Measurements from ENCODE around the gene KRT85. TPM values are rescaled to one million over a fixed set of nuclear protein-coding genes. Genes with fewer than 3 reads are reported as not detected.

The KRT85 gene
- total RNA-seq, 2 experiments from 2014 or later: not detected

- no peak overlapping the region for H3K4me3 Mint-ChIP-seq
- ATAC-seq (no peak), DNase-seq (no peak)
- ChIA-PET CTCF (no interaction called here), POLR2A (no interaction called here)
- H3K27me3 Mint-ChIP-seq: peaks cover 15% of the 10 kb centered on the region
- H3K4me1 Mint-ChIP-seq: peaks cover 8% of the 10 kb centered on the region
- peaks cover 3% of the 10 kb centered on the region for H3K9me3 Mint-ChIP-seq (ENCODE audit: low read depth)
- no peaks in the 10 kb centered on the region for H3K36me3 Mint-ChIP-seq (ENCODE audit: low read depth)
- intact Hi-C loops (cut with DNase I, micrococcal nuclease): no loop called here
- H3K27ac Mint-ChIP-seq: no peak overlapping the region
These were observed 33.1 kb downstream of the KRT85 start for GRCh38 chr12:52334185-52334584.

- H3K27ac Mint-ChIP-seq: no peak overlapping the region
- H3K4me3 Mint-ChIP-seq: no peak overlapping the region
- no peak for DNase-seq
- no peak for ATAC-seq
- peaks cover 10% of the 10 kb centered on the region for H3K27me3 Mint-ChIP-seq
- ChIA-PET CTCF (interaction anchor here (1.1 kb wide), 1 partner anchor 54 kb away, joined by 3 read pairs; no protein-coding TSS in a partner anchor), POLR2A (no interaction called here)
- intact Hi-C loops (cut with DNase I, micrococcal nuclease): no loop called here
- H3K4me1 Mint-ChIP-seq: peaks cover 8% of the 10 kb centered on the region
- H3K36me3 Mint-ChIP-seq (ENCODE audit: low read depth): no peaks in the 10 kb centered on the region
- peaks cover 3% of the 10 kb centered on the region for H3K9me3 Mint-ChIP-seq (ENCODE audit: low read depth)
These were observed 34.0 kb downstream of the KRT85 start for GRCh38 chr12:52333321-52333720.

- peaks cover 10% of the 10 kb centered on the region for H3K27me3 Mint-ChIP-seq
- POLR2A ChIA-PET: no interaction called here
- no peak for ATAC-seq
These were observed 34.9 kb downstream of the KRT85 start for GRCh38 chr12:52332381-52332780.

GRCh38 chr12:52331833-52332232, 35.4 kb downstream of the KRT85 start:
- POLR2A ChIA-PET: no interaction called here
- CTCF ChIA-PET: interaction anchor here (0.8 to 1.9 kb wide), 2 partner anchors 23 to 53 kb away, joined by 4 to 9 read pairs; no protein-coding TSS in a partner anchor
- no peak overlapping the region for H3K27ac Mint-ChIP-seq
- H3K36me3 Mint-ChIP-seq (ENCODE audit: low read depth): no peaks in the 10 kb centered on the region
- DNase-seq (no peak), ATAC-seq (no peak)
- H3K4me1 Mint-ChIP-seq: peaks cover 16% of the 10 kb centered on the region
- H3K9me3 Mint-ChIP-seq (ENCODE audit: low read depth): peaks cover 3% of the 10 kb centered on the region
- peaks cover 10% of the 10 kb centered on the region for H3K27me3 Mint-ChIP-seq
- no peak overlapping the region for H3K4me3 Mint-ChIP-seq
- intact Hi-C loops (cut with DNase I, micrococcal nuclease): no loop called here

More at GRCh38 chr12:52332381-52332780, 34.9 kb downstream of the KRT85 start:
- Mint-ChIP-seq H3K4me1 (peaks cover 14% of the 10 kb centered on the region), H3K4me3 (no peak overlapping the region), H3K27ac (no peak overlapping the region), H3K9me3 (ENCODE audit: low read depth) (peaks cover 3% of the 10 kb centered on the region), H3K36me3 (ENCODE audit: low read depth) (no peaks in the 10 kb centered on the region)
- intact Hi-C loops (cut with DNase I, micrococcal nuclease): no loop called here
- CTCF ChIA-PET: interaction anchor here (0.7 to 1.1 kb wide), 2 partner anchors 53 to 103 kb away, joined by 3 read pairs; no protein-coding TSS in a partner anchor
- no peak for DNase-seq

- intact Hi-C loops (cut with DNase I, micrococcal nuclease): no loop called here
- DNase-seq (no peak), ATAC-seq (no peak)
- H3K27ac Mint-ChIP-seq: no peak overlapping the region
- no peak overlapping the region for H3K4me3 Mint-ChIP-seq
- ChIA-PET CTCF (interaction anchor here (0.6 to 1.9 kb wide), 3 partner anchors 23 to 52 kb away, joined by 3 to 9 read pairs (median 4); no protein-coding TSS in a partner anchor), POLR2A (no interaction called here)
- peaks cover 6% of the 10 kb centered on the region for H3K27me3 Mint-ChIP-seq
- H3K9me3 Mint-ChIP-seq (ENCODE audit: low read depth): no peaks in the 10 kb centered on the region
- H3K36me3 Mint-ChIP-seq (ENCODE audit: low read depth): no peaks in the 10 kb centered on the region
- H3K4me1 Mint-ChIP-seq: peaks cover 14% of the 10 kb centered on the region
These were observed 36.2 kb downstream of the KRT85 start for GRCh38 chr12:52331039-52331438.

- POLR2A ChIA-PET: interaction anchor here (0.6 kb wide), 1 partner anchor 295 kb away, joined by 3 read pairs; no protein-coding TSS in a partner anchor
- Mint-ChIP-seq H3K27ac (no peak overlapping the region), H3K36me3 (ENCODE audit: low read depth) (no peaks in the 10 kb centered on the region), H3K4me3 (no peak overlapping the region), H3K27me3 (peaks cover 4% of the 10 kb centered on the region), H3K9me3 (ENCODE audit: low read depth) (no peaks in the 10 kb centered on the region), H3K4me1 (peaks cover 14% of the 10 kb centered on the region)
- intact Hi-C loops (cut with DNase I, micrococcal nuclease): loop anchor here (1.0 to 5.0 kb wide), 5 partner anchors 49 to 176 kb away; no protein-coding TSS in a partner anchor
- ATAC-seq (no peak), DNase-seq (no peak)
- CTCF ChIA-PET: interaction anchor here (0.5 to 4.3 kb wide), 35 partner anchors 10 to 581 kb away, joined by 3 to 17 read pairs (median 4); partner anchors contain the start of gene KRT79
These were observed 39.3 kb downstream of the KRT85 start for GRCh38 chr12:52327830-52328500.

GRCh38 chr12:52327052-52327829, 40.0 kb downstream of the KRT85 start:
- ATAC-seq (peak; percentile 99), DNase-seq (peak; percentile 87)
- intact Hi-C loops (cut with DNase I, micrococcal nuclease): loop anchor here (1.0 to 5.0 kb wide), 5 partner anchors 48 to 175 kb away; no protein-coding TSS in a partner anchor
- no peaks in the 10 kb centered on the region for H3K36me3 Mint-ChIP-seq (ENCODE audit: low read depth)
- ChIA-PET POLR2A (interaction anchor here (0.6 kb wide), 1 partner anchor 294 kb away, joined by 3 read pairs; no protein-coding TSS in a partner anchor), CTCF (interaction anchor here (0.5 to 4.3 kb wide), 35 partner anchors 9 to 582 kb away, joined by 3 to 17 read pairs (median 4); partner anchors contain the start of gene KRT79)
- peaks cover 14% of the 10 kb centered on the region for H3K4me1 Mint-ChIP-seq
- no peak overlapping the region for H3K27ac Mint-ChIP-seq
- no peak overlapping the region for H3K4me3 Mint-ChIP-seq
- no peaks in the 10 kb centered on the region for H3K9me3 Mint-ChIP-seq (ENCODE audit: low read depth)
- peaks cover 10% of the 10 kb centered on the region for H3K27me3 Mint-ChIP-seq

GRCh38 chr12:52324153-52324444, 43.2 kb downstream of the KRT85 start:
- Mint-ChIP-seq H3K4me3 (no peak overlapping the region), H3K27me3 (peaks cover 20% of the 10 kb centered on the region), H3K36me3 (ENCODE audit: low read depth) (no peaks in the 10 kb centered on the region), H3K27ac (no peak overlapping the region), H3K4me1 (peaks cover 14% of the 10 kb centered on the region), H3K9me3 (ENCODE audit: low read depth) (no peaks in the 10 kb centered on the region)
- ChIA-PET POLR2A (no interaction called here), CTCF (no interaction called here)
- ATAC-seq: no peak
- intact Hi-C loops (cut with DNase I, micrococcal nuclease): no loop called here
- no peak for DNase-seq

- Mint-ChIP-seq H3K36me3 (ENCODE audit: low read depth) (no peaks in the 10 kb centered on the region), H3K9me3 (ENCODE audit: low read depth) (no peaks in the 10 kb centered on the region), H3K4me3 (no peak overlapping the region), H3K27ac (no peak overlapping the region), H3K4me1 (peaks cover 14% of the 10 kb centered on the region), H3K27me3 (peaks cover 20% of the 10 kb centered on the region)
- intact Hi-C loops (cut with DNase I, micrococcal nuclease): no loop called here
- ChIA-PET CTCF (no interaction called here), POLR2A (no interaction called here)
- ATAC-seq: no peak
- no peak for DNase-seq
These were observed 43.7 kb downstream of the KRT85 start for GRCh38 chr12:52323416-52324152.

GRCh38 chr12:52323001-52323400, 44.3 kb downstream of the KRT85 start:
- H3K4me1 Mint-ChIP-seq: peaks cover 13% of the 10 kb centered on the region
- H3K36me3 Mint-ChIP-seq (ENCODE audit: low read depth): no peaks in the 10 kb centered on the region
- no peaks in the 10 kb centered on the region for H3K9me3 Mint-ChIP-seq (ENCODE audit: low read depth)
- no peak overlapping the region for H3K4me3 Mint-ChIP-seq
- POLR2A ChIA-PET: no interaction called here
- CTCF ChIA-PET: no interaction called here
- peaks cover 20% of the 10 kb centered on the region for H3K27me3 Mint-ChIP-seq
- no peak for DNase-seq
- no peak for ATAC-seq
- H3K27ac Mint-ChIP-seq: no peak overlapping the region
- intact Hi-C loops (cut with DNase I, micrococcal nuclease): no loop called here

- Mint-ChIP-seq H3K27me3 (peaks cover 20% of the 10 kb centered on the region), H3K27ac (no peak overlapping the region), H3K36me3 (ENCODE audit: low read depth) (no peaks in the 10 kb centered on the region), H3K4me3 (no peak overlapping the region), H3K4me1 (peaks cover 4% of the 10 kb centered on the region), H3K9me3 (ENCODE audit: low read depth) (no peaks in the 10 kb centered on the region)
- CTCF ChIA-PET: interaction anchor here (1.3 kb wide), 1 partner anchor 10 kb away, joined by 3 read pairs; no protein-coding TSS in a partner anchor
- POLR2A ChIA-PET: no interaction called here
- no peak for DNase-seq
- intact Hi-C loops (cut with DNase I, micrococcal nuclease): no loop called here
- ATAC-seq: no peak
These were observed 45.2 kb downstream of the KRT85 start for GRCh38 chr12:52322069-52322468.
